Measurements from ENCODE around the gene CARS2.

The CARS2 gene

DNA sequence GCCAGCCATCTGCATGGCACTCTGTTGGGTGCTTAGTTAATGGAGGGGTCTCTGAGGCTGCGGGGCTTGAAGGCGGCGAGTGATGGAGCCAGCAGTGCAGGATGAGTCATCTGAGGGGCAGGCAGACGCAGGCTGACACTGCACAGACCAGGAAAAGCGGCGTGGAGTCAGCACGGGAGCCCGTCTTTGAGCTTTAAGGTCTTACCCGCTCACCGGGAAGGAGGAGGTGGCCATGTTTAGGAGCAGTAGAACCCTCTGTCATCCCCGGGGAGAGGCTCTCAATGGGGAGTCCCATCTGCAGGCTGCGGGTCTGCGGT, 77.5 kb downstream of the CARS2 start:
- Histone ChIP-seq H3K4me1 (ENCODE audit: control insufficient read depth, insufficient read depth, low read length, unreplicated experiment) (no peaks in the 10 kb centered on the region), H3K4me3 (ENCODE audit: low read depth, low read length) (no peak overlapping the region), H3K36me3 (ENCODE audit: insufficient read depth, low read length) (peaks cover 13% of the 10 kb centered on the region; the same call in 1 of the 2 replicates), H2AFZ (ENCODE audit: low read length, unreplicated experiment) (no peak overlapping the region), H3K27me3 (ENCODE audit: insufficient read depth, low read length) (no peaks in the 10 kb centered on the region), H3K79me2 (ENCODE audit: control insufficient read depth, insufficient read depth, low read length, unreplicated experiment) (peaks cover 51% of the 10 kb centered on the region), H3K27ac (ENCODE audit: low read depth, low read length) (no peak overlapping the region)

DNA sequence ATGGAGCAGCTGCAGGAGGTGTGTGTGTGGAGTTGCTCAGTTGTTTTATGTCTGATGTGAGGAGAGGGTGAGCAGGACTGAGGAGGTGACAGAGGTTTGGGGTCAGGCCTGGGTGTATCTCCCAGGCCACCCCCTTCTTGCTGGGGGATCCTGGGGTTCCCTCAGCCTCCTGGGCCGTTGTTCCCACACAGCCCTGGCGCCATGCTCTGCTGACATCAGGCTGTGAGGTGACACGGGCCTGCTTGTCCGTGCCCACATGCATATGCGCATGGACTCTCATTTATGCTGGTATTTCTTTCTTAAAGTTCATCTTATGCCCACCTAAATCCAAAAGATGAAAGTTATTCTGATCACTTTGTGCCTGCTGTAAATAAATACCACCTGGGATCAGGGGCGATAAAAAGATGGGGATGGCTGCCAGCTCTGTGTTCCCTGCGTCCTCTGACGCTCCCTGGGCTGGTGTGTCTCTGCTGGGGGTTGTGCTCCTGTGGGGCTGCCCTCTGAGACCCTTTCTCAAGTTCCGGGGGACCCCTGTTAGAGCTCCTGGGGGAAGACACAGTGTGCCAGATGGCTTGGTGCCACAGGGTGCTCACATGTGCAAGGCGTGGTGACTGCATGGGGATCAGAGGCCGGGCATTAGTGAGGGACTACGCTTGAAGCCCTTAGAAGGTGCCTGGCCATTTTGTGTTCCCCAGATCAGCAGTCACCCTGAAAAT, 78.0 kb downstream of the CARS2 start:
- no peaks in the 10 kb centered on the region for H3K27me3 ChIP-seq (ENCODE audit: insufficient read depth, low read length)
- H3K79me2 ChIP-seq (ENCODE audit: control insufficient read depth, insufficient read depth, low read length, unreplicated experiment): peaks cover 57% of the 10 kb centered on the region
- H3K27ac ChIP-seq (ENCODE audit: low read depth, low read length): no peak overlapping the region
- H2AFZ ChIP-seq (ENCODE audit: low read length, unreplicated experiment): no peak overlapping the region
- no peaks in the 10 kb centered on the region for H3K4me1 ChIP-seq (ENCODE audit: control insufficient read depth, insufficient read depth, low read length, unreplicated experiment)
- H3K4me3 ChIP-seq (ENCODE audit: low read depth, low read length): no peak overlapping the region
- H3K36me3 ChIP-seq (ENCODE audit: insufficient read depth, low read length): peaks cover 13% of the 10 kb centered on the region; the same call in 1 of the 2 replicates

- Histone ChIP-seq H3K27me3 (ENCODE audit: insufficient read depth, low read length) (no peaks in the 10 kb centered on the region), H2AFZ (ENCODE audit: low read length, unreplicated experiment) (no peak overlapping the region), H3K27ac (ENCODE audit: low read depth, low read length) (no peak overlapping the region), H3K4me1 (ENCODE audit: control insufficient read depth, insufficient read depth, low read length, unreplicated experiment) (no peaks in the 10 kb centered on the region), H3K4me3 (ENCODE audit: low read depth, low read length) (no peak overlapping the region), H3K79me2 (ENCODE audit: control insufficient read depth, insufficient read depth, low read length, unreplicated experiment) (peaks cover 62% of the 10 kb centered on the region), H3K36me3 (ENCODE audit: insufficient read depth, low read length) (peaks cover 15% of the 10 kb centered on the region)
Measured at GRCh38 chr13:110627351-110627750, 78.6 kb downstream of the CARS2 start.

GRCh38 chr13:110626521-110626920, 79.4 kb downstream of the CARS2 start:
- no peak overlapping the region for H3K27ac ChIP-seq (ENCODE audit: low read depth, low read length)
- no peak overlapping the region for H2AFZ ChIP-seq (ENCODE audit: low read length, unreplicated experiment)
- no peaks in the 10 kb centered on the region for H3K4me1 ChIP-seq (ENCODE audit: control insufficient read depth, insufficient read depth, low read length, unreplicated experiment)
- H3K36me3 ChIP-seq (ENCODE audit: insufficient read depth, low read length): peaks cover 16% of the 10 kb centered on the region
- no peak overlapping the region for H3K4me3 ChIP-seq (ENCODE audit: low read depth, low read length)
- H3K27me3 ChIP-seq (ENCODE audit: insufficient read depth, low read length): no peaks in the 10 kb centered on the region
- peaks cover 69% of the 10 kb centered on the region for H3K79me2 ChIP-seq (ENCODE audit: control insufficient read depth, insufficient read depth, low read length, unreplicated experiment)

GRCh38 chr13:110625771-110626321, 80.1 kb downstream of the CARS2 start:
- Histone ChIP-seq H3K4me1 (ENCODE audit: control insufficient read depth, insufficient read depth, low read length, unreplicated experiment) (no peaks in the 10 kb centered on the region), H3K36me3 (ENCODE audit: insufficient read depth, low read length) (peaks cover 9% of the 10 kb centered on the region; the same call in 1 of the 2 replicates), H3K79me2 (ENCODE audit: control insufficient read depth, insufficient read depth, low read length, unreplicated experiment) (peaks cover 69% of the 10 kb centered on the region), H3K27me3 (ENCODE audit: insufficient read depth, low read length) (no peaks in the 10 kb centered on the region), H2AFZ (ENCODE audit: low read length, unreplicated experiment) (no peak overlapping the region), H3K4me3 (ENCODE audit: low read depth, low read length) (no peak overlapping the region), H3K27ac (ENCODE audit: low read depth, low read length) (no peak overlapping the region)

GRCh38 chr13:110624766-110625756, 80.9 kb downstream of the CARS2 start:
- no peak overlapping the region for H3K27ac ChIP-seq (ENCODE audit: low read depth, low read length)
- H3K27me3 ChIP-seq (ENCODE audit: insufficient read depth, low read length): no peaks in the 10 kb centered on the region
- no peak overlapping the region for H2AFZ ChIP-seq (ENCODE audit: low read length, unreplicated experiment)
- peaks cover 68% of the 10 kb centered on the region for H3K79me2 ChIP-seq (ENCODE audit: control insufficient read depth, insufficient read depth, low read length, unreplicated experiment)
- no peak overlapping the region for H3K4me3 ChIP-seq (ENCODE audit: low read depth, low read length)
- peaks cover 8% of the 10 kb centered on the region; the same call in 1 of the 2 replicates for H3K36me3 ChIP-seq (ENCODE audit: insufficient read depth, low read length)
- H3K4me1 ChIP-seq (ENCODE audit: control insufficient read depth, insufficient read depth, low read length, unreplicated experiment): no peaks in the 10 kb centered on the region

DNA sequence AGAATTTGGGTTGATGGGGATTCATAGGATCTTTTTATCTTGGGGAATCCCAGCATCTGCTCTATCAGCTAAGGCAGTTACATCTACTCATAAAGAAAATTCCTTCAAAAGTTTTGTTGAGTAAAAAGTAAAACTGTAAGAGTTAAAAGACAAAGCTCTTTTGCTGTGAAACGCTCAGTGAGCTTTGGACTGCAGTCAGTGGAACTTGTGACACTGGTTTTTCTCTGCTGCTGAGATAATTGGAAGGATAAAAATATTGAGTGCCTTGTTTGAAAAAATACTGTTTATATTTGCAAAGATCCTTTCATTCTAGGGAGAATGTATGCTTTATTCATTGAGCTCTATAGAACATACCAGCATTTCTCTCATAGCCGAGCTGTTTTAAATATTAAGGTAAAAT, 85.3 kb downstream of the CARS2 start:
- H3K27ac ChIP-seq (ENCODE audit: low read depth, low read length): no peak overlapping the region
- no peak overlapping the region for H2AFZ ChIP-seq (ENCODE audit: low read length, unreplicated experiment)
- H3K36me3 ChIP-seq (ENCODE audit: insufficient read depth, low read length): peaks cover 8% of the 10 kb centered on the region; the same call in 1 of the 2 replicates
- no peaks in the 10 kb centered on the region for H3K27me3 ChIP-seq (ENCODE audit: insufficient read depth, low read length)
- no peak overlapping the region for H3K4me3 ChIP-seq (ENCODE audit: low read depth, low read length)
- H3K4me1 ChIP-seq (ENCODE audit: control insufficient read depth, insufficient read depth, low read length, unreplicated experiment): peaks cover 15% of the 10 kb centered on the region
- peaks cover 88% of the 10 kb centered on the region for H3K79me2 ChIP-seq (ENCODE audit: control insufficient read depth, insufficient read depth, low read length, unreplicated experiment)

DNA sequence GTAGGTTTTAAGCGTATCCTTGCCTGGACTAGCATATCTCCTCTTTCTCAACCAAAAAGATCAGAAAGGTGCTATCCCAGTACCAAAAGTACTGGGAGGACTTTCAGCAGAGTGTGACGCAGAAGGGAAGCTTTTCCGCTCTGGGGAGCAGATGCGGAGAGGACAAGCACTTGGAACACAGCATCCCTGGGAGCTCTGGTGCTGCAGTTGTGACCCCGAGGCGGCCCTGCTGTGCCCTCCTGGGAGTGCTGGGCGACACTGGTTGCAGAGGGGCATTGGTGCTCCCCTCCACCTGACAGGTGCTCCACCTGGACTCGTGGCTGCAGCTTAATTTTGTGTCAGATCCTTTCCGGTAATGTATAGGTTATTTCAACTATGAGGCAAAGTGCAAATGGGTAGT, 87.1 kb downstream of the CARS2 start:
- no peak overlapping the region for H2AFZ ChIP-seq (ENCODE audit: low read length, unreplicated experiment)

GRCh38 chr13:110618167-110618566, 87.7 kb downstream of the CARS2 start:
- H3K4me1 ChIP-seq (ENCODE audit: control insufficient read depth, insufficient read depth, low read length, unreplicated experiment): peaks cover 15% of the 10 kb centered on the region
- H3K79me2 ChIP-seq (ENCODE audit: control insufficient read depth, insufficient read depth, low read length, unreplicated experiment): peaks cover 75% of the 10 kb centered on the region
- H2AFZ ChIP-seq (ENCODE audit: low read length, unreplicated experiment): no peak overlapping the region
- no peak overlapping the region for H3K27ac ChIP-seq (ENCODE audit: low read depth, low read length)
- H3K27me3 ChIP-seq (ENCODE audit: insufficient read depth, low read length): no peaks in the 10 kb centered on the region
- H3K36me3 ChIP-seq (ENCODE audit: insufficient read depth, low read length): peaks cover 6% of the 10 kb centered on the region; the same call in 1 of the 2 replicates
- no peak overlapping the region for H3K4me3 ChIP-seq (ENCODE audit: low read depth, low read length)

More for the DNA sequence above, 87.1 kb downstream of the CARS2 start:
- H3K36me3 ChIP-seq (ENCODE audit: insufficient read depth, low read length): peaks cover 6% of the 10 kb centered on the region; the same call in 1 of the 2 replicates
- H3K27me3 ChIP-seq (ENCODE audit: insufficient read depth, low read length): no peaks in the 10 kb centered on the region
- peaks cover 15% of the 10 kb centered on the region for H3K4me1 ChIP-seq (ENCODE audit: control insufficient read depth, insufficient read depth, low read length, unreplicated experiment)
- peaks cover 80% of the 10 kb centered on the region for H3K79me2 ChIP-seq (ENCODE audit: control insufficient read depth, insufficient read depth, low read length, unreplicated experiment)
- no peak overlapping the region for H3K27ac ChIP-seq (ENCODE audit: low read depth, low read length)
- no peak overlapping the region for H3K4me3 ChIP-seq (ENCODE audit: low read depth, low read length)

GRCh38 chr13:110617321-110618072, 88.4 kb downstream of the CARS2 start:
- Histone ChIP-seq H3K79me2 (ENCODE audit: control insufficient read depth, insufficient read depth, low read length, unreplicated experiment) (peaks cover 68% of the 10 kb centered on the region), H3K36me3 (ENCODE audit: insufficient read depth, low read length) (peaks cover 5% of the 10 kb centered on the region; the same call in 1 of the 2 replicates), H3K27ac (ENCODE audit: low read depth, low read length) (peak overlapping the region; percentile 84), H3K4me1 (ENCODE audit: control insufficient read depth, insufficient read depth, low read length, unreplicated experiment) (peaks cover 15% of the 10 kb centered on the region), H3K4me3 (ENCODE audit: low read depth, low read length) (peak overlapping the region; percentile 90), H3K27me3 (ENCODE audit: insufficient read depth, low read length) (no peaks in the 10 kb centered on the region), H2AFZ (ENCODE audit: low read length, unreplicated experiment) (no peak overlapping the region)
